HG02840 (cell line): ENCODE results near the gene RRBP1.
A peak's percentile ranks its signal among the peaks of the same experiment; 100 is the strongest.

Source experiments
- ATAC-seq: cut with Tn5 transposase; IDR thresholded peaks from one replicate; pipeline ENCODE4 v1.9.1; 2021; ENCODE audit warnings: mild to moderate bottlenecking, moderate library complexity, moderate number of reproducible peaks; ENCODE audit not compliant: unreplicated experiment, low FRiP score

RRBP1 gene, protein sequence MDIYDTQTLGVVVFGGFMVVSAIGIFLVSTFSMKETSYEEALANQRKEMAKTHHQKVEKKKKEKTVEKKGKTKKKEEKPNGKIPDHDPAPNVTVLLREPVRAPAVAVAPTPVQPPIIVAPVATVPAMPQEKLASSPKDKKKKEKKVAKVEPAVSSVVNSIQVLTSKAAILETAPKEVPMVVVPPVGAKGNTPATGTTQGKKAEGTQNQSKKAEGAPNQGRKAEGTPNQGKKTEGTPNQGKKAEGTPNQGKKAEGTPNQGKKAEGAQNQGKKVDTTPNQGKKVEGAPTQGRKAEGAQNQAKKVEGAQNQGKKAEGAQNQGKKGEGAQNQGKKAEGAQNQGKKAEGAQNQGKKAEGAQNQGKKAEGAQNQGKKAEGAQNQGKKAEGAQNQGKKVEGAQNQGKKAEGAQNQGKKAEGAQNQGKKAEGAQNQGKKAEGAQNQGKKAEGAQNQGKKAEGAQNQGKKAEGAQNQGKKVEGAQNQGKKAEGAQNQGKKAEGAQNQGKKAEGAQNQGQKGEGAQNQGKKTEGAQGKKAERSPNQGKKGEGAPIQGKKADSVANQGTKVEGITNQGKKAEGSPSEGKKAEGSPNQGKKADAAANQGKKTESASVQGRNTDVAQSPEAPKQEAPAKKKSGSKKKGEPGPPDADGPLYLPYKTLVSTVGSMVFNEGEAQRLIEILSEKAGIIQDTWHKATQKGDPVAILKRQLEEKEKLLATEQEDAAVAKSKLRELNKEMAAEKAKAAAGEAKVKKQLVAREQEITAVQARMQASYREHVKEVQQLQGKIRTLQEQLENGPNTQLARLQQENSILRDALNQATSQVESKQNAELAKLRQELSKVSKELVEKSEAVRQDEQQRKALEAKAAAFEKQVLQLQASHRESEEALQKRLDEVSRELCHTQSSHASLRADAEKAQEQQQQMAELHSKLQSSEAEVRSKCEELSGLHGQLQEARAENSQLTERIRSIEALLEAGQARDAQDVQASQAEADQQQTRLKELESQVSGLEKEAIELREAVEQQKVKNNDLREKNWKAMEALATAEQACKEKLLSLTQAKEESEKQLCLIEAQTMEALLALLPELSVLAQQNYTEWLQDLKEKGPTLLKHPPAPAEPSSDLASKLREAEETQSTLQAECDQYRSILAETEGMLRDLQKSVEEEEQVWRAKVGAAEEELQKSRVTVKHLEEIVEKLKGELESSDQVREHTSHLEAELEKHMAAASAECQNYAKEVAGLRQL (N-terminal part only)

DNA sequence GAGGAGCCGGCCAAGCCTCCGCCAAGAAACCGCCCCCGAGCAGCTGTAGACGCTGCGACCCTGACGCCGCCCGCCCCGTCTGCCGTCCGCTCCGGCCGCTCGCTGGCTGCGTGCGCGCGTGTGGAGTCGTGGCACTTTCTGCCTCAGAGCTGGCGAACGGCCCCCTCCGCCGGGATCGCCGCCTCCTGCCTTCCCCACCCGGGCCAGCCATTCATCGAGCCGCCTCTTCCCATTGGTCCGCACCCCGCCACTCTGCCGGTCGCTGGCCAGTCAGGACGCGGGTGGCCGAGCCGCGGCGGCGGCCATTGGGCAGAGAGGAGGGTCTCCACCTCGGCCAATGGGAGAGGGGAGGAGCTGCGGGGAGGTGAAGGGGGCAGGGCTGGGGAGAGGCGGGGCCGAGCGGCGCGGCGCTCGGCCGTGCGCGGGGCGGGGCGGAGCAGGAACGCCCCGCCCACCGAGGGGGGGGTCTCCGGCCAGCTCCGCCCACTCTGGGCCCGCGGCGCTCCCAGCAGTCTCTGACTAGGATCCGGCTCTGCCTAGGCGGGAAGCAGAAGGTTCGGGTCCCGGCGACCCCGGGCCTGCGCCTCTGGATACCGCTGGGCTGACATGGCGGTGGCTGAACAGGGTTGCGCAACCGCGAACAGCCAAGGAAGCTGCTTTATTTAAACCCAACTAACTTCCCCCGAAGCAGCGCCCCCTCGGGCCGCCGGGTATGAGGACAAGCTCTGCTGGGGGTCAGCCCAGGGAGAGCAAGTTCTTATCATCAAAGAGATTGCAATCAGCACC, at the start of gene RRBP1:
Gene RRBP1, minus strand, starts transcription at position 140 of the 786 bp plus-strand sequence. CDS start 21,735 bp downstream, outside the sequence.
- peak; percentile 85 for ATAC-seq

DNA sequence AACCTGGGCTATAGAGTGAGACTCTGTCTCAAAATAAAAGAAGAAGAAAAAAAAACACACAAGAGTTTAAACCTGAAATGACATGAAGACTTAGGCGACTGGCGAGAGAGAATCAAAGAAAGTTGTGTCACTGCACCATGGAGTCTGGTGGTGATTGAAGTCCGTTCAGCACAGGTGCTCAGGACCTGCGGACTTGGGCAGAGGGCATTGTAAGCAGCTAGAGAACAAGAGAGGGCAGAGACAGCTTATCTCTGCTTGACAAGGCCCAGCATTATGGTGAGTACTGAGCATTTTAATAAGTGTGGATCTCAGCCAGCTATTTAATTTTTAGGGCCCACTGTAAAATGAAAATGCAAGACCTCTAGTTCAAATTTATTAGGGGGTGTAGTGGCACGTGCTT, 49.2 kb upstream of the RRBP1 start:
- ATAC-seq = no peak

DNA sequence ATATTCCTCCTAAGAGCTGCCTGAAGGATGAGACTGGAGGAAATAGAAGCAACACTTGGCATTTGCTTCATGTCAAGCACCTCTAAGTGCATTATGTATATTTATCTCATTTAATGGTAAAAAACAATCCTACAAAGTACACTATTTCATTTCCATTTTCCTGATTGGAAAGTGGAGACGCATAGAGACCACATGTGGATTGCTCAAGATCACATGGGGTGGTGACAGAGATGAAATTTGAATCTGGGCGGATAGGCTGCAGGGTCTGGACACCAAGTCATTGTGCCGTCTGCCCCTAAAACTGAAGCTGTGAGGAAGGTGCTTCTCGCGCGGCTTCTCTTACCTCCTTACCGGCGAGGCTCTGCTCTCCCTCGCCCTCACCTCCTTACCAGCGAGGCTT, 48.0 kb upstream of the RRBP1 start:
- ATAC-seq = no peak

DNA sequence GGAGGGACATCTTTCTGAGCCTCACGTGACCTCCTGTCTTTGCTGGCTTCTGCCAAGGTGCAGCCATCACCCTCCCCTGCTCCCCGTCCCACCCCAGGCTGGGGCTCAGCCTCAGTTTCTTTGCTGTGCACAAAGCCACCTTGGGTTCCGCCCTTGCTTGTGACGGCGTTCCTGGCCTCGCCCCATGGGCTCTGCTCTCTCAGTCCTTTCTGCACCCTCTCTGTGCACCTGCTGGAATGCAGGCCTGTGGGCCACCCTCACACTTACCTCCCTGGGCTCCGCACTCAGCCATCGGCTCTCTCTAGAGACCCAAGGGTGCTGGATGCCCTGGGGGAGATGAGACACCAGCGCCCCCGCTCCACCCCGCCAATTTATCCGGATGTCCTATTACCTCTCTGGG, 46.0 kb upstream of the RRBP1 start:
- no peak for ATAC-seq

DNA sequence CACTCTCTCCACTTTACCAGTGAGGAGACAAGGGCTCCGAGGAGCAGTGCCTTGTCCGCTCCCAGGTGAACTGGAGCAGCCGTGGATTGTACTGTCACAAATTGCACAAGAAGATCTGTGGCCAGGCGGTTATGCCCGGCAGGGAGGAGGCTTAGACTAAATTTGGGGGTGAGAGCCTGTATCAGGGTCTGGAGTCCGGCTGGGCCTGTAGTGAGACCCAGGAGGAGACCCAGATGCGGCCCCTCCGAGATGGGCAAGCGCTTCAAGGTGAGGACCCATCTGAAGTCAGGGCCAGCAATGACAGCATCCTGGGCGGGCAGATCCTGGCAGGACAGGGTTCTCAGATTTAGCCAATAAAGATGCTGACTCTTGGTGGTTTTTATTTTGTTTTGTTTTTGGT, 45.3 kb upstream of the RRBP1 start:
- ATAC-seq = no peak

DNA sequence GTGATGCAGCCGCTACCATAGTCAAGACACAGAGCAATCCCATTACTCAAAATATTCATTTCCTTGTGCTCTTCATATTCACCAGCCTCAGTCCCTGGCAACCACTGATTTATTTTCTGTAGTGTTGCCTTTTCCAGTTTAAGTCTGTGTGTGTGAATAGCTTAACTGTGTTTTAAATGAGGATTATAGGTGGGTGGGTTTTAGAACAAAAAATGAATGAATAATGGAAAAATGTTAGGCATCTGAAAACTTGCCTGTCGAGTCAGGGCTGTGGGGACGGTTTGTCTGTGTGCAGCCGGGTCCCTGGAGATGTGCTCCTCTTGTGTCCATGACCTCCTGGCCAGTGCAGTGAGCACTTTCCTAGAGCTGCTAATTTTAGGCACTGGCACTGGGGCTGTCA, 44.9 kb upstream of the RRBP1 start:
- ATAC-seq = no peak

DNA sequence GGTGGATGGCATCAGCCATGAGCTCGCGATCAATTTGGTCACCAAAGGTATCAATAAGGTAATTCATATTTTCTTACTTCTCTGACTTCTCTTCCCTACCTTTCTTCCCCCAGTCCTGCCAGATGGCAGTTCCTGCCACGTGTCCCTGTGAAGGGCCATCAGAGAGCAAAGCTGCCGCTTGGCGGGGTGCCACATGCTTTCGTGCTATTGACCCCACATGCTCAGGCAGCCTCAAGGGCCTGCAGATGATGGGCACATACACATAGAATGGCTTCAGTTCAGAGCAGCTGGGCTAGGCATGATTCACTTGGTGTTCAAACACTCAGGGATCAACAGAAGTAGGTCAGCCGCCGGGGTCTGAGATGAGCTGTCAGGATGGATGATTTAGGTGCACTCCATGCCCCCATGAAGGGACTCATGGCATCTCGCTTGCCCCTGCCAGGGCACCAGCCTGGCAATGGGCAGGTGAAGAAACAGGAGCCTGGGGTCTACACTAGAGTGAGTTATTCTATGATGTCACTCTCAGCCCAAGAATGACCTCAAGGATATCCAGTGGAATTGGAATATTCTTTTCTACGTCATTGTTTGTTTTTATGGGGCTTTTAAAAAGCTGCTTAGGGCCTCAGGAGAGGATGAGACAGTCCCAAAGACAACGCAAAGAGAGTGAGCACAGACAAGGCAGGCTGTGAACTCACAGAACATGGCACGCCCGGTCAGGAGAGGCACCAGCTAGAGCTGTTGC, 43.2 kb upstream of the RRBP1 start:
- ATAC-seq = no peak

DNA sequence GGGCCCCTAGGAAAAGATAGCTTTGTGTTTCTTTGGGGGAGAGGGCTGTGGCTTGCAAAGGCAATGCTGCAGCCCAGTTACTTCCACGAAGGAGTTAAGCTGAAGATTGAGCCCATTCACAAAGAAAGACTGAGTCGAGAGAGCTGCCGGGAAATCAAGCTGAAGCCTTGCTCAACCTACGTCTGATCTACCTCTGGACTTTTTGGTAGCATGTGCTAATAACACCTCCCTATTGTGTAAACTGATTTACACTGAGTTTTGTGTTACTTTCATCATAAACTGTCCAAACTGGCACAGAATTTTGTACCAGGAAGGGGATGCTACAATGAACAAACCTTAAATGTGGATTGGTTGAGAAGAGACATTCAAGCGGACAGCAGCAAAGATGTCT, 41.3 kb upstream of the RRBP1 start:
- no peak for ATAC-seq

DNA sequence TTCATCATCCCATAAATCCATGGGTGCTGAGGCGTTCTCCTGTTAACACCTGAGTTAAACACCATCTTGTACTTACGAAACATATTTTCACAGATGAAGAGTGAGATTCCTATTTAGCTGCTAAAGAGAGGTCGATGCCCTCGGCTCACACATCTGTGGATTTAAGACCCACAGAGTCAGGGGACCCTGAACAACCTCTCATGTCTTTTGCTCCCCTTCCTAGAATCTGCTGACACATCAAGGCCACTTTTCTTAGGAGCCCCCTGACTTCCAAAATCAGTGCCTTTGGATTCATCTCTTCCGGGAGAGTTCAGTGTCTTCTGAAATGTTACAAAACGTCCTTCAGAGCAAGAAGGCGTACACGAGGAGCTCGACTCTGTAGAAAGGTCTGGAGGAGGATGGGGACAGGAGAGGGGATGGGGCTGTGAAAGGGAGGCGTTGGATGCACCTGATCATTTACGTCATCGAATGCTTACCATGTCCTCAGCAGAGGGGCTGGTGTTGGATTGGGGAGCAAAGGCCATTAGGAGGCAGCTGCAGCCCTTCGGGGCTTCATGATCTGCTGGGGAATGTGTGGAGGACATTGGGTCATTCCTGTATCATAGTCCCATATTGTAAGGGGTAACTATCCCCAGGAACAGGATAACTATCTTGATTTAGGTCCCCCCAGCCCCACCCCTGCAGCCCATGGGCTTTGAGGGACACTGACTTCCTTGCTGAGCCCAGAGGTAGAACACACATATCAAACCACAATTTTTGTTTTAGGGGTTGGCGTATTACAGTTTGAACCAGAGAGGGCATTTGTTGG, 40.7 kb upstream of the RRBP1 start:
- ATAC-seq = no peak

DNA sequence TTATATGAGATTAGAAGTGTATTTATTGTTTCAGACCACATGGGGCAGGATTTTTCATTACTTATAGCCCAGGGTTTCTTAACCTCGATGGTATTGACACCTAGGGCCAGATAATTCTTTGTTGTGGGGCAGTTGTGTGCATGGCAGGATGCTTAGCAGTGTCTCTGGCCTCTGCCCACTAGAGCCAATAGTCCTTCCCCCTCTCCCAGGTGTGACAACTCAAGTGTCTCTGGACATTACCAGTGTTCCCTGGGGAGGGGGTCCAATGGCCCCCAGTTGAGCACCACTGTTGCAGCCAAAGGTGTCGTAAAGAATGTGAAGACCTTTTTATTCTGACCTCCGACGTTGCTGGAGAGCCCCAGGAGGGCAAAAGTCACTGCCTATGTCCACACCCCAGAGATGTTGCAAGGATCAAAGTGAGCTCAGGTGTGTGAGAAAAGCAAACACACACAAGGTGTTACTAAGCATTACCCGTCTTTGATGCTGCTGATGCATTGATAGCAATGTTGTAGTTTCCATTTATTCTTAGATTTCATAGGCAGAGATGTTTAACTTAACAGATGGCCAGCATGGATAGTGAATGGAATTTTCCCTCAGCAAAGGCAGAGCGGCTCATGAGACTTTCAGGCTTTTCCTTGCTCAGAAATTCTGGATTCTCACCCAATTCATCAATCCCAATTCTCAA, 39.9 kb upstream of the RRBP1 start:
- ATAC-seq = no peak

DNA sequence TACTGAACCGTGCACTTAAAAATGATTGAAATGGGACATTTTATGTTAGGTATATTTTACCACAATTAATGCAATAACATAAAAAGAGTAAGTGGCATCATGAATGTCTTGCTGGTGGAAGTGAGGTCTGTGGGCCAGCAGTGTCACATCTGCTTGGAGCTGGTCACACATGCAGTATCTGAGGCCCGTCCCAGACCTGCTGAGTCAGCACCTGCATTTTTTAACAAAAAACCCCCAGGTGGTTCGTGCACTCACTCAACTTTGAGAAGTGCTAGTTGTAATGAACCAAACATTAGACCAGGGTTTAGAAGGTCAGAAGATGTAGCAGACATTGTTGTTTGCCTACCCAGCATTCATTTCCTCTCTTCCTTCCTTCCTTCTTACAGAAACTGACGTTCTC, 38.7 kb upstream of the RRBP1 start:
- ATAC-seq = no peak

DNA sequence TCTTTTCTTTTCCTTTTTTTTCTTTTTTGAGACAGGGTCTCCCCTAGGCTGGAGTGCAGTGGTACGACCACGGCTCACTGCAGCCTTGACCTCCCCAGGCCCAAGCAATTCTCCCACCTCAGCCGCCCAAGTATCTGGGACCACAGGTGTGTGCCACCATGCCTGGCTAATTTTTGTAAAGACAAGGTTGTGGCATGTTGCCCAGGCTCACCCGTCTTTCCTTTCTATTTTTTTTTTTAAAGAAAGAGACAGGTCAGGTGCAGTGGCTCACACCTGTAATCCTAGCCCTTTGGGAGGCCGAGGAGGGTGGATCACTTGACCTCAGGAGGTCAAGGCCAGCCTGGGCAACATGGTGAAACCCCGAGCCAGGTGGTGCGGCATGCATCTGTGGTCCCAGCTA, 34.3 kb upstream of the RRBP1 start:
- no peak for ATAC-seq

DNA sequence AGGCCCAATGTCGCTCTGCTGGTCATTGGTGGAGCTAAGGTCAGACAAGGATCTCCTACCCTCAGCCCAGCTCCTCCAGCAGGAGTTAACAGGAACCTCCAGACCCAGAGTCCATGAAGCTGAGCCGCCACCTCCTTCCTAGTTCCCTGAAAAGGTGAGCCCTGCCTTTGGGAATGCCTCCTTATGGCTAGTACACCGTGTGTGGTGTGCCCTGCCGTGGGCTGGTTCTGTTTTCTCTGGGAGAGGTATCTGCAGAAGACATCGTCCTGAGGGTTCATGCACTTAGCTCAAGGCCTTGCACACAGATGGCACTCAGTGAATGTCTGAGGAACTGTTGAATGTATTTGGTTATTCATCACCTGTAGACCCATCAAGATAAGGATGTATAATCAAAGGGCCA, 33.0 kb upstream of the RRBP1 start:
- ATAC-seq = no peak

DNA sequence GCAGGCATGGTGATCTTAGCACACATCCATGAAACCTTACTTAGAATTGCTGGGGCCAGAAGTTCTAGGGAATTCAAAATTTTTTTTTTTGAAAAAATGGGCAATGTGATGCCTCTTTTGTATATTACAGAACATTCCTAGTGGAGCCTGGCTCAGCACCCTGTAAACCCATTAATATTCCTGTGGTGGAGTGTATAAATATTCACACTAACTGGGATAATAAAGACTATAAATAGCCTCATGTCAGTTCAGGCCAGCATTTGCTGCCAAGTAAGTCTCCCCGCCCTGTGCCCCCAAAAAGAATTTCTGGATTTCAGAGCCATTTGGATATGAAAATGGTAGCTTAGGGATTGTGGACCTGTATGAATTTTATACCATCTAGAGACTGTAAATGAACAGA, 32.6 kb upstream of the RRBP1 start:
- no peak for ATAC-seq

DNA sequence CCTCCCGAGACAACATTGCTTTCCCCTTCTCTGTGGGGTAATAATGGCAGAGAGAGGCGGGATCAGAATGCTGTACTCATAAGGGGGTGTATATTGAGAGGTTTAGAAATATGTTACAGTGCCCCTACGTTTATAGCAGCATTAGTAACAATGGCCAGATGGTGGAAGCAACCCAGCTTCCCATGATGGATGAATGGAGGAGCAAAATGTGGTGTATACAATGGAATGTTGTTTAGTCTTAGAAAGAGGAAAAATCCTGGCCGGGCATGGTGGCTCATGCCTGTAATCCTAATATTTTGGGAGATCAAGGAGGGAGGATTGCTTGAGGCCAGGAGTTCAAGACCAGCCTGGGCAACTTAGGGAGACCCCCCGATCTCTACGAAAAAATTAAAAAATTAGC, 30.7 kb upstream of the RRBP1 start:
- no peak for ATAC-seq

DNA sequence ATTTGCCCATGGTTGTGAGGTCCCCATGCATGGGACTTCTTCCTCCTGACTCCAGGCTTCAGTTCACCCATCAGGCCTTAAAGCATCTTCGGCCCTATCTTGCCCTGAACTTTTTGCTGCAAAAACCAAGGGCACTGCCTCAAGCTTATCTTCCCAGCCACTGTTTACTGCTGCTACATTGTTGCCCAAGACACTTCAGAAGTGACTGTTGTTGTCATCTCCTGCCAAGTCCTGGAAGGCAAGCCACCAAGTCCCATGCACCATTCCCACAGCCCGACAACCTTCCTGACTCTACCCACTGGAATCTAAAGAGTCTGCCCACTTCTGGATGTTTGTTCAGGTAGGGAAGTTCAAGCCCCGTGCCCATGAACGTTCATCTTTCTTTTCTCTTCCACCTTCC, 30.2 kb upstream of the RRBP1 start:
- ATAC-seq = no peak

DNA sequence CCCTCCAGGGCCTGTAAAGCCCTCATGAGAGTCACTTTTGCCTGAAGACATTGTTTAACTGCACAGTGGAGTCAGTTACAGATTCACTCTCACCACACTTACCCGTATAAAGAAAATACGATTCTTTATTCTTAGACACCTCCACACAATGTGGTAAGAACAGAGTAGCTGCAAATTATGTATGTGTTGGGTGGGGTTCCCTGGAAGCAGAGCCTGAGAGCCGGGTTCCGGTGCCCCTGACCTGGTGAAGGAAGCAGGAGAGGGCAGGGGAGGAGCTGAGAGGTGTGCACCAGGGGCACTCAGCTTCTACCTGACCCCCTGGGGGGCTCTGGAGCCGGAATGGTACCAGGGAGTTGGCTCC, 29.2 kb upstream of the RRBP1 start:
- ATAC-seq = no peak
